K562 (cell line): ENCODE measurements around the gene TTLL10. TPM values are rescaled to one million over a fixed set of nuclear protein-coding genes. Genes with fewer than 3 reads are reported as not detected.
A peak's percentile ranks its signal among the peaks of the same experiment; 100 is the strongest.

Source experiments
- ETS2 ChIP-seq: IDR thresholded peaks from 2 replicates; pipeline ENCODE4 v1.6.1; 2016; ENCODE audit warnings: borderline replicate concordance, missing genetic modification characterization, mild to moderate bottlenecking, moderate library complexity, missing compliant biosample characterization; ENCODE audit not compliant: poor library complexity, severe bottlenecking
- HES1 ChIP-seq: fragments of 450-650 bp; IDR thresholded peaks from 2 replicates; pipeline ENCODE4 v1.6.1; 2016; ENCODE audit warnings: low read depth, mild to moderate bottlenecking, moderate library complexity
- MAFG ChIP-seq: fragments of 450-650 bp; conservative IDR thresholded peaks from 2 replicates; pipeline ENCODE4 v1.6.1; 2016; ENCODE audit warnings: missing genetic modification characterization, missing compliant biosample characterization
- MYC ChIP-seq, 2 experiments: fragments of 250-450 bp in 1 of 2; sonication (Bioruptor Pico) in 1 of 2; IDR thresholded peaks; 2 replicates each; pipeline versions ENCODE4 v1.5.1 to v1.6.1; 2012 to 2021; ENCODE audit warnings: low read depth in 2 of 2, borderline replicate concordance in 1 of 2, improper control_type of control experiment in 1 of 2, low read length in 1 of 2, mild to moderate bottlenecking in 1 of 2, moderate library complexity in 1 of 2
- NBN ChIP-seq: fragments of 450-650 bp; IDR thresholded peaks from 2 replicates; pipeline ENCODE4 v1.6.1; 2016; ENCODE audit warnings: low read depth, mild to moderate bottlenecking
- NFYB ChIP-seq: IDR thresholded peaks from 2 replicates; pipeline ENCODE4 v1.6.1; 2011; ENCODE audit warnings: mild to moderate bottlenecking, moderate library complexity; ENCODE audit not compliant: insufficient read length; ENCODE audit errors: extremely low read depth
- POLR2G ChIP-seq: fragments of 200-400 bp; formaldehyde crosslinking; IDR thresholded peaks from 2 replicates; pipeline ENCODE4 v1.6.1; 2017; ENCODE audit warnings: low read depth, mild to moderate bottlenecking, antibody characterized with exemption, low read length, moderate library complexity
- PURB ChIP-seq: sonication (generic); formaldehyde crosslinking; IDR thresholded peaks from 2 replicates; pipeline ENCODE4 v1.9.0; 2021; ENCODE audit warnings: low read depth, mild to moderate bottlenecking, missing genetic modification reagents
- RBM25 ChIP-seq: fragments of 200-400 bp; formaldehyde crosslinking; IDR thresholded peaks from 2 replicates; pipeline ENCODE4 v1.6.1; 2018; ENCODE audit warnings: low read length, low read depth, moderate library complexity; ENCODE audit not compliant: severe bottlenecking
- RNF219 ChIP-seq: fragments of 250-450 bp; sonication (Bioruptor Pico); IDR thresholded peaks from 2 replicates; pipeline ENCODE4 v1.5.0; 2022; ENCODE audit warnings: mild to moderate bottlenecking
- SMC3 ChIP-seq: conservative IDR thresholded peaks from 2 replicates; pipeline ENCODE4 v1.6.1; 2011; ENCODE audit warnings: low read depth, low read length, improper control_type of control experiment; ENCODE audit not compliant: insufficient read depth
- STAT5B ChIP-seq: fragments of 250-450 bp; sonication (Bioruptor Pico); IDR thresholded peaks from 2 replicates; pipeline ENCODE4 v1.8.0; 2021; ENCODE audit warnings: mild to moderate bottlenecking, inconsistent platforms
- TCF7L2 ChIP-seq: fragments of 150-350 bp; IDR thresholded peaks from 2 replicates; pipeline ENCODE4 v1.6.1; 2016; ENCODE audit warnings: low read depth, mild to moderate bottlenecking, low read length, moderate library complexity
- THRAP3 ChIP-seq: fragments of 450-650 bp; IDR thresholded peaks from 2 replicates; pipeline ENCODE4 v1.6.1; 2016; ENCODE audit warnings: mild to moderate bottlenecking, inconsistent platforms, borderline replicate concordance
- ZBTB34 ChIP-seq: fragments of 250-450 bp; sonication (Bioruptor Pico); IDR thresholded peaks from 2 replicates; pipeline ENCODE4 v1.8.0; 2021; ENCODE audit warnings: mild to moderate bottlenecking, moderate library complexity
- ZNF134 ChIP-seq: fragments of 250-450 bp; sonication (Bioruptor Pico); conservative IDR thresholded peaks from 2 replicates; pipeline ENCODE4 v1.4.0; 2020
- ZNF764 ChIP-seq: fragments of 250-450 bp; sonication (Bioruptor Pico); IDR thresholded peaks from 2 replicates; pipeline ENCODE4 v1.4.0; 2020; ENCODE audit warnings: low read depth, mild to moderate bottlenecking, moderate library complexity
- ZSCAN32 ChIP-seq: fragments of 450-650 bp; formaldehyde crosslinking; IDR thresholded peaks from 2 replicates; pipeline ENCODE4 v1.4.0; 2020; ENCODE audit warnings: mild to moderate bottlenecking, moderate library complexity
- polyA plus RNA-seq, 8 experiments: library from polyadenylated mRNA; depleted of rRNA in 4 of 8; stranded (reverse) in 5 of 8; unstranded in 3 of 8; fragments of >200 nt; fragmentation: Nextera tagmentation in 2 of 8; fragmentation: Illumina TruSeq in 1 of 8; extraction: Ambion mirVana in 2 of 8; extraction: Trizol in 1 of 8; gene quantifications; 2 replicates each; pipeline versions ENCODE4 v1.2.1 to v1.2.3, GENCODE V29; 2011 to 2014; ENCODE audit warnings: inconsistent platforms in 1 of 8, missing spikeins in 1 of 8
- total RNA-seq, 7 experiments: library from RNA; depleted of rRNA in 6 of 7; stranded (reverse); fragments of >200 nt in 6 of 7; fragmentation: Illumina TruSeq in 2 of 7; extraction: Trizol in 2 of 7; gene quantifications; 2 replicates each; pipeline versions ENCODE4 v1.2.1 to v1.2.3, GENCODE V29; 2011 to 2021; ENCODE audit warnings: low replicate concordance in 1 of 7

Gene TTLL10
- total and polyA plus RNA-seq, 9 of the 15 experiments (the other 6 are each of a cell fraction or from before 2014, with no cell fraction given): not detected

GRCh38 chr1:1231400-1232207 lies 57.9 kb downstream of the TTLL10 start, which contains the start of gene SDF4 (continued):
- TF ChIP-seq ETS2: no peak
- peak; percentile 89 for TF ChIP-seq NFYB
- no peak for TF ChIP-seq ZBTB34 (CRISPR knock-in tag)
- TF ChIP-seq POLR2G: peak; percentile 100
- TF ChIP-seq HES1: no peak
- no peak for TF ChIP-seq NBN
- TF ChIP-seq SMC3: no peak
- no peak for TF ChIP-seq ZNF134 (CRISPR knock-in tag)
- no peak for TF ChIP-seq TCF7L2
- no peak for TF ChIP-seq PURB
- TF ChIP-seq RBM25: peak; percentile 99
- TF ChIP-seq THRAP3: no peak
- TF ChIP-seq ZSCAN32: no peak
- no peak for TF ChIP-seq RNF219 (CRISPR knock-in tag)
- TF ChIP-seq ZNF764 (CRISPR knock-in tag): no peak
- no peak for TF ChIP-seq MAFG (tag)
- TF ChIP-seq MYC (IDR thresholded peaks at IDR 0.05; ENCODE audit: low read depth, low read length): peak; percentile 43; the same call in 1 of the 2 replicates
- no peak for TF ChIP-seq MYC (CRISPR knock-in tag; IDR thresholded peaks at IDR 0.05; ENCODE audit: borderline replicate concordance, low read depth)
- TF ChIP-seq STAT5B: no peak
